Measurements from ENCODE around the gene YKT6.

The YKT6 gene

GRCh38 chr7:44236333-44236728 is 35.6 kb downstream of the YKT6 start:
- DNase-seq, result no peak

DNA sequence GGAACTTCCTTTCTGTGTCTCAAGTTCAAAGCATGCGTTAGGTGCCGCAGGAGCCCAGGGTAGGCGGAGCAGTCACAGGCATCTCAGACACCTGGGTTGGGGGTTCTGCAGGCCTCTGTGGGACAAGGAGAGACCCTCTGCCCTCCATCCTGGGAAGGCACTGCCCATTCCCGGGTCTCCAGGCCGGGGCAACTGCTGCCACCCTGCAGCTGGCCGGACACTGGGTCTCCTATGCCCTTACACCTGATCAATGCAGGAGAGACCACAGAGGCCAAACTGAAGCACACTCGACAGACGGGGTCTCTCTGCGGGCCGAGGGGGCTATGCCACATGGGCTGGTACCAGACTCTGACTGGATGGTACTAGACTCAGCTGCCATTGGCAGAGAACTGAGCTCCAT is 36.9 kb downstream of the YKT6 start:
- no peak for DNase-seq

DNA sequence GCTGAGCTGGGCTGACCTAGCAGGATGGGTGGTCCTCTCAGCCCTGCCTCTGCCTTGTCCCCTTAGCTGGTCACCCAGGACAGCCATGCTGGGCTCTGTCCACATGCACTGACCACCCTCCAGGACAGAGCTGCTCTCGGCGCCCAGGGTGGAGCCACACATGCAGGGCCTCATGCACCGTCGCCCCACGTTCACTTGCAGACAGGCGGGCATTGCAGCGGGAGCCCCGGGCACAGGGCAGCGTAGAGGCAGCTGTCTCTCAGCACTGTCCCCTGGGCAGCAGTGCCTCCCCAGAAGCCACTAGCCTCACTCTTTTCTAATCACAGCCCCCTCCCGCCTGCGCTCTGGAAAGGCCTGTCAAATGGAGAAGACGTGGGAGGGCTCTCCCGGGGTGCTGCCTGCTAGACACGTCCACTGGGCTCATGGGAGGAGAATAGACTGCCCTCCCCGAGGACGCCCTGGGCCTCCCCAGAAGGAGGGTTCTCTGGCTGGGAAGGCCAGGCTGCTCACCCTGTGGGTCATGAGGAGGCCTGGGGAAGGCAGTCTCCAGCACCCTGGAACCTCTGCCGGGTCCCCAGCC is 37.4 kb downstream of the YKT6 start:
- DNase-seq, result no peak

GRCh38 chr7:44239361-44239760 is 38.6 kb downstream of the YKT6 start:
- no peak for DNase-seq

- DNase-seq, result no peak
These were observed 39.6 kb downstream of the YKT6 start for GRCh38 chr7:44240376-44240775.

- DNase-seq, result peak; percentile 23
These were observed 40.3 kb downstream of the YKT6 start for GRCh38 chr7:44240983-44241510.

GRCh38 chr7:44242091-44242490 is 41.3 kb downstream of the YKT6 start:
- DNase-seq, result no peak

DNA sequence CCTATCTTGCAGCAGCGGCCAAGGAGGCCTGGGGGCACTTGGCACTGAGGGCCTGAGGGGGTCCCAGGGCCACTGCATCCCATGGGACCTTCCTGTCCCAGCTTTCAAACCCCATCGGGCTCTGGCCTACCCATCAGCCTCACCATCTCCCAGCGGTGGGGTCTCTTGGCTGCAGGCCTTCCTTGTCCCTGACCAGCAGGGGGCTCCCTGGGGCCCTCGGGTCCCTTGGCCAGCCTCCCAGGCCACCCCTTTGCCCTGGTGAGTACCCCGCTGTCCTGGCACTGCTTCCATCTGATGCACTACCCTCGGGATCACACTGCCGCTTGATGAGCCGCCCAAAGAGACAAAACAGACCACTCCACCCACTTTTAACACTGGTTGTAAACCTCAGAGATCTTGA is 43.5 kb downstream of the YKT6 start:
- DNase-seq, result no peak

DNA sequence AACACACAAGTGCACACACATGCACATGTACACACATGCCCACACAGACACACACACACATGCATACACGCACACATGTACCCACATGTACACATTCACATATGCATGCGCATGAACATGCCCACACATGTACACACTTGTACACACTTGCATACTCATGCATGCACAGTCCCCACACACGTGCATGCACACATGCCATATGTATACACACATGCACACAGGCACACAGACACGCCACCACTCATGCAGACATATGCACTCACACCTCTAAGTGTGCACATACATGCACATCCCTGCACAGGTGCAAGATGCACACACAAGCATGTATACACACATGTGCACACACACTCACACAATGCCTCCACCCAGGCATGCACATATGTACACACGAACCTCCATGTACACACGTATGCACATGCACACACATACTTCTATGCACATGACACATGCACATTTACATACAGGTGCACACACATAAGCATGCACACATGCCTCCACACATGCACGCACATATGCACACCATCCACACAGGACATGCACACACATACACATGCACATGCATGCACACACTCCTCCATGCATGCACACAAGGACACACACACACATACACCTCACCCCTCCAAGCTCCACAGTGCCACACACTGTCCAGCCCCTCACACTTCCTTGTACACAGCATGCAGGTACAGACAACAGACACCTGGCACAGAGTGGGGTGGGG is 45.8 kb downstream of the YKT6 start:
- DNase-seq, result no peak

- DNase-seq, result no peak
These were observed 47.3 kb downstream of the YKT6 start for GRCh38 chr7:44247868-44248651.

GRCh38 chr7:44249639-44250234 is 49.0 kb downstream of the YKT6 start:
- DNase-seq, result no peak

- DNase-seq, result no peak
These were observed 50.5 kb downstream of the YKT6 start for GRCh38 chr7:44251269-44251668.

- no peak for DNase-seq
These were observed 51.1 kb downstream of the YKT6 start for GRCh38 chr7:44251881-44252280.

DNA sequence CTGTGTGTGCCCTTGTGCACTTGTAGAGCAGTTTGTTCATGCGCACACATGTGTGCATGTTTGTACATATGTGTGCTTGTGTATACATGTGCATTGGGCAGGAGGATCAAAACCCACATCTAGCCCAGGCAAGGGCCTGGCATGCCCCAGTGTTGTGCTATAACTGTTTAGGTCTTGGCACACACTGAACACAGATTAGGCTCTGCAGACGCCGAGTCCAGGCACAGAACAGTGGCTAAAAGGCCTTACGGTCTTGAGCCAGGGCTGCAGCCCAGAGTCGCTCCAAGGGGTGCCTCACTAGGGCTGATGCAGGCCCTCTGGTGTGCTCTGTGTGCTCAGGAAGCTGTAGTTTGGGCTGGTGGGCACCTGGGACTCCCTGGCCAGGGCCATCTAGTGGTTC is 55.7 kb downstream of the YKT6 start:
- DNase-seq, result no peak

DNA sequence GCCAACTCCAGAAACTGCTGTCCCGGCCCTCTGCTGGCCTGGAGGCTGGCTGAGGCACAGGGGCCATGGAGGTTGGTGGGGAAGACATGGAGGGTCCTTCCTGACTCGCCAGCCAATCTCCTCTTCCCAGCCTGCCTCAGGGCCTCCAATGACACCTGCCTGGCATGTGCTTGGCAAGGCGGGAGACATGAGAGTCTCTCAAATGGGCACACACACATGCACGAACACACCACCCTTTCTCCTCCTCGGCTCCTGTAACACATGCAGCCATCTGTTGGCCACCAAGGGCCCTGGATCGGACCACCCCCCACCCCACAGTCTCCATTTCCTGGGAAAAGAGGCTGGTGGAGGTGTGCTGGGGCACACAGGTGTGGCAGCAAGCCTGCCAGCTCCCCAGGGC is 56.4 kb downstream of the YKT6 start:
- DNase-seq, result no peak

- DNase-seq, result peak; percentile 15
These were observed 57.0 kb downstream of the YKT6 start for GRCh38 chr7:44257618-44258422.

- no peak for DNase-seq
These were observed 57.6 kb downstream of the YKT6 start for GRCh38 chr7:44258423-44258760.

- no peak for DNase-seq
These were observed 58.2 kb downstream of the YKT6 start for GRCh38 chr7:44258865-44259546.

DNA sequence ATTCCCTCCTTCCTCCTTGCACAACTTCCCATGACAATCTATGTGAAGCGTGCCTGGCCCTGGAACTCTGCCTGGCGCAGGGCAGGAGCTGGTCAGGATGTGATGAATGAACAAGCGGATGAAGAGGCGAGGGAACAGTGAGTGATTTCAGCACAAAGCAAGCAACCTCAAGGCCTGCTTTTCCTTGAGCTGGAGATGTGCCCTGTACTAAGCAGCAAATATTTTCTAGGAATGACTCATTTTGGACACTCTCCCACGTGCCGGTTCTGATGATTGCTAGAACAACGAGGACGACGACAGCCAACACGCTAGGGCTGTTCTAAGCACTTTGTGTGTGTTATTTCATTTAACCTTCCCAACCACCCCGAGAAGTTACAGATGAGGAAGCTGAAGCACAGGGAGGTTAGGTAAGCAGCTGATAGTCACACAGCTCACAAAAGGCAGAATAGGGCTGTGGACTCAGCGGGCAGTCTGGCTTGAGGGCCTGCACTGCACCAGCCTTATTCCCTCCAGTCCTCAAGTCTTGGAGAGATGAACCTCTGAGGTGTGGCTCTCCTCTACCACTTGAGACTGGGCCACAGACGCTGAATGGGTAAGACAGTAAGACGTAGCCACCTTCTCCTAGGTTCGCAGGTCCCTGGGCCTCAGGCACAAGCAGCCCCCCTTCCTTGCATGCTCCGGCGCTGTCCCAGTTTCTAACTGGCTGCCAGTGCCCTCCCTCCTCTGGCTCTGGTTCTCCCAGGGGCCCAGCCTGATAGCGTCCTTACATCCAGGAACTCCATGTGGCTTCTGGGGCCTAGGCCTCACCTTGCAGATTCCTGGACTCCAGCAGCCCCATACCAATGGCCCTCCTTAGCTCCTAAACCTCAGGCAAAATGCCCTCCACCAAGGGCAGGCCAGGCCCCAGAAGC is 59.0 kb downstream of the YKT6 start:
- DNase-seq, result no peak

DNA sequence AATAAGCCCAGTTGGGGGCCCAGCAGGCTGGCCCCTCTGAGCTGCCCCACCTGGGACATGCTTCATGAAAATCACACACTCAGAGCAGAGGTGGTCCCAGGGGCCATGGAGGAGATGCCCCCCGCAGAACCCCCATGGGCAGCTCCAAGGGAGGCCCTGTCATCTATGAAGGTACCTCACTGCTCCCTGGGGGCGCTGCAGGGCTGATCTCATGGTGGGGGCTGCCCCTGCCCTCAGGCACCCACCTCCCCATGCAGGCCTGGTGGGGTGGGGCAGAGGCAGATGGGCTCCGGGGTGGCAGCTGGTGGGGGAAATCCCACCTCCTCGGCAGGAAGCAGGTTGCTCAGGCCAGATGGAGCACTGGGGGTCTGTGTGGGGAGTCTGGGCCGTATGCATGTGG is 60.5 kb downstream of the YKT6 start:
- DNase-seq, result no peak

DNA sequence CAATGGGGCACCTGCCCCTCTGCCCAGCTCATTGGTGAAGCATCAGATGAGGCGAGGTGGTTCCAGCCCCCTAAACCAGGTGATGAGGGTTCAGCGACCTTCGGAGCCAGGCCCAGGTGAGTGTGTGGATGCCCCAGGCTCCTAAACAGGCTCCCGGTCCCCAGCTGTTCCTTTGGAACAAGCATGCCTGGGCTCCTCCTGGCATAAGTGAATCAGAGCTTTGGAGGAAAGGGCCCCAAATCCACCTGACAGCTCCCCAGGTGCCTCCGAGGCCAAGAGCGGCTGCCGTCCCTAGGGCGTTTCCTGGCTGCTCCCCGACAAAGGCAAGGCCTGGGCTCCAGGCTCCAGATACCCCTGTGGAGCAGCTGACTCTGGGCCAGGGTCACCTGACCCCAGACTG is 61.3 kb downstream of the YKT6 start:
- no peak for DNase-seq
